Measurements from ENCODE around the gene MTCL1.

DNA sequence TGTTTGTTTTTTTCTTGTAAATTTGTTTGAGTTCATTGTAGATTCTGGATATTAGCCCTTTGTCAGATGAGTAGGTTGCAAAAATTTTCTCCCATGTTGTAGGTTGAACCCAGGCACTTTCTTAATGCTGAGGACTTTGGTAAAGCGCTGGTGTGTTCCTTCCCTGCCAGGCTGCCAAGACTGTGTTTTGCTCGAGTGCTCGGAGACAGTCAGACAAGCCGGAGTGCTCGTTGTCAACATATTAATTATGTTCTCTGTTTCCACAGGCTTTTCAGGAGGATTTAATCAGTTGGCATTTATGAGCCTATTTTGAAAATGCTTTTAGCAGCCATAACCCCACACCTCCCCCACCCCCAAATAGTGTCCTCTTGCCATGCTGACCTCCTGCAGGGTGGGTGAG is 6.4 kb downstream of the MTCL1 start:
- TF ChIP-seq, protein P1, sequence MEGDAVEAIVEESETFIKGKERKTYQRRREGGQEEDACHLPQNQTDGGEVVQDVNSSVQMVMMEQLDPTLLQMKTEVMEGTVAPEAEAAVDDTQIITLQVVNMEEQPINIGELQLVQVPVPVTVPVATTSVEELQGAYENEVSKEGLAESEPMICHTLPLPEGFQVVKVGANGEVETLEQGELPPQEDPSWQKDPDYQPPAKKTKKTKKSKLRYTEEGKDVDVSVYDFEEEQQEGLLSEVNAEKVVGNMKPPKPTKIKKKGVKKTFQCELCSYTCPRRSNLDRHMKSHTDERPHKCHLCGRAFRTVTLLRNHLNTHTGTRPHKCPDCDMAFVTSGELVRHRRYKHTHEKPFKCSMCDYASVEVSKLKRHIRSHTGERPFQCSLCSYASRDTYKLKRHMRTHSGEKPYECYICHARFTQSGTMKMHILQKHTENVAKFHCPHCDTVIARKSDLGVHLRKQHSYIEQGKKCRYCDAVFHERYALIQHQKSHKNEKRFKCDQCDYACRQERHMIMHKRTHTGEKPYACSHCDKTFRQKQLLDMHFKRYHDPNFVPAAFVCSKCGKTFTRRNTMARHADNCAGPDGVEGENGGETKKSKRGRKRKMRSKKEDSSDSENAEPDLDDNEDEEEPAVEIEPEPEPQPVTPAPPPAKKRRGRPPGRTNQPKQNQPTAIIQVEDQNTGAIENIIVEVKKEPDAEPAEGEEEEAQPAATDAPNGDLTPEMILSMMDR (IDR thresholded peaks at IDR 0.05 in 8 of 11, conservative IDR thresholded peaks at IDR 0.05 in 3 of 11): no peak
- TF ChIP-seq POLR2AphosphoS5 (IDR thresholded peaks at IDR 0.05): no peak
